Keratinocyte (primary cell): ENCODE measurements around the gene TTC36.

ENCODE experiments used
- CTCF ChIP-seq, 3 experiments: IDR thresholded peaks in 1 of 3; conservative IDR thresholded peaks in 1 of 3; optimal IDR thresholded peaks in 1 of 3; 2 replicates in 2 of 3; 3 replicates in 1 of 3; pipeline versions ENCODE3 to v1.5.1; 2011; ENCODE audit warnings: low read length in 3 of 3, mild to moderate bottlenecking in 3 of 3, moderate library complexity in 2 of 3, control low read depth in 1 of 3, inconsistent platforms in 1 of 3; ENCODE audit not compliant: insufficient read depth in 2 of 3; ENCODE audit errors: extremely low read depth in 1 of 3
- EZH2 ChIP-seq: IDR thresholded peaks from one replicate; pipeline ENCODE4 v1.6.1; 2012; ENCODE audit warnings: inconsistent platforms, mild to moderate bottlenecking, low read length, moderate library complexity

GRCh38 chr11:118560806-118561205 lies 33.5 kb downstream of the TTC36 start:
- TF ChIP-seq CTCF (optimal IDR thresholded peaks at IDR 0.05 in 1 of 3, IDR thresholded peaks at IDR 0.05 in 1 of 3, conservative IDR thresholded peaks at IDR 0.05 in 1 of 3; ENCODE audit: extremely low read depth in 1 of 3, insufficient read depth in 2 of 3, low read length in 3 of 3) (no peak), EZH2 (no peak)
